Cardiac fibroblast (primary cell): ENCODE data around the gene RASIP1.

Source experiments
- DNase-seq, 2 donors: peaks; one replicate each; pipeline versions ENCODE4 v3.0.0 to v3.0.0-alpha.2; 2010; ENCODE audit warnings: low read depth in 2 of 2
- H3K4me3 ChIP-seq, 2 donors: replicated peaks in 1 of 2; 1 replicate in 1 of 2; 2 replicates in 1 of 2; pipeline ENCODE4 v1.5.1; 2011; ENCODE audit warnings: low read depth in 2 of 2, low read length in 2 of 2, mild to moderate bottlenecking in 2 of 2, moderate library complexity in 1 of 2
- CTCF ChIP-seq: IDR thresholded peaks from one replicate; pipeline ENCODE4 v1.5.1; 2011; ENCODE audit warnings: low read depth, mild to moderate bottlenecking, low read length, inconsistent platforms

RASIP1 gene

GRCh38 chr19:48755084-48755641 is 14.8 kb upstream of the RASIP1 start, which contains the start of gene FGF21:
FGF21 (plus strand) TSS chr19:48755524; CDS start chr19:48756237, 713 bp downstream.
- TF ChIP-seq CTCF = no peak
- DNase-seq = no peak
- no peak within 1 kb of the TSS for H3K4me3 ChIP-seq

- H3K4me3 ChIP-seq = peak within 1 kb of the TSS; percentile 33 to 41
- DNase-seq = peak; percentile 25 to 43
- no peak for TF ChIP-seq CTCF
Observed at GRCh38 chr19:48752496-48753365, 12.3 kb upstream of the RASIP1 start, which contains the start of gene FUT1. FUT1 (minus strand) TSS chr19:48752641; CDS start chr19:48751281, 1,360 bp downstream.

GRCh38 chr19:48751845-48752495 is 11.6 kb upstream of the RASIP1 start:
- DNase-seq = no peak

GRCh38 chr19:48750771-48751504 is 10.5 kb upstream of the RASIP1 start:
- H3K4me3 ChIP-seq = no peak overlapping the region
- no peak for TF ChIP-seq CTCF
- no peak for DNase-seq

More at GRCh38 chr19:48751845-48752495, 11.6 kb upstream of the RASIP1 start:
- H3K4me3 ChIP-seq = peak overlapping the region; percentile 33 to 41
- TF ChIP-seq CTCF = no peak

- DNase-seq = no peak
- H3K4me3 ChIP-seq = no peak overlapping the region
- no peak for TF ChIP-seq CTCF
Observed at GRCh38 chr19:48750351-48750750, 9.9 kb upstream of the RASIP1 start.

GRCh38 chr19:48749571-48750198 is 9.3 kb upstream of the RASIP1 start:
- no peak for TF ChIP-seq CTCF
- no peak overlapping the region for H3K4me3 ChIP-seq
- DNase-seq = no peak
